ENCODE results near the gene KIRREL3.

The KIRREL3 gene

DNA sequence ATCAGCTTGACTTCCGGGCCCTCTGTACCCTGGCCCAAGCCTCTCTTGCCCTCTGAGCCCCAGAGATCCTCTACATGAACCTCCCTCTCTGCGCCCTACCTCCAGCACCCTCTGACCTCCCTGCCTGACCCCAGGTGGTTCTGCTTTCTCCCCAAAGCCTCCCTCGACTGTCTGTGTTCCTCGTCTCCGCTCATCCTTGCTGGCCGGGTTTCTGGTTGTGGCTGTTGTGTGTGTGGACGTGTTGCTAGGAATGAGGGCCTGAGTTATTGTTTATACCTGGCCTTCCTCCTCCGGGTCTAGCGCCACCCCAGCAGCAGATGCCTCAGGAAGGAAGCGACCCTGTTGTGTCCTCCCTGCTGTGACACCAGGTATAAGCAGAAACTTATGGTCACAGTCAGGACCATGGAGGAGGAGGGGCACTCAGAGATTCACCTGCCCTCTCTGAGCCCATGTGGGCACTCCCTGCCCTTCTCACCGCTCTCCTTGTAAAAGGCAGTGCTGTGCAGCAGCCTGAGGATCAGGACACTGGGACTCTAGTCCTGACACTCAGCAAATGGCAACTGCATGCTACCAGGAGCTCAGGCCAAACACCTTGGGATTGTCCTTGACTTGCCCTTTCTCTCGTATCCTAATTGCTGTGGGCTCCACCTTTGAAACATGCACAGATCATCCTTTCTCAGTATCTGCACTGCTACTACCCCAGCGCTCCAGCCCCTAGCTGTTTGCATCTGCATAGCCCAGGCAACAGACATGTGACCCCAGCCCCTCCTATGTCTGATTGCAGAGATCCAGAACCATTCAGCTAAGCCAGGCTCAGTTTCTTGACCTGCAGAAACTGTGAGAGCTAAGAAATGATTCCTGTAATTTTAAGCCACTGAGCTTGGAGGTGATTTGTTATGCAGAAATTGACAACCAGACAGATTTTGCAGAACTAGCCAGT, 505.0 kb downstream of the KIRREL3 start:
- no peak overlapping the region for H3K9ac ChIP-seq (ENCODE audit: low read depth in 1 of 2, low read length in 2 of 2)
- no peaks in the 10 kb centered on the region for H3K9me3 ChIP-seq (ENCODE audit: control insufficient read depth in 1 of 2, low read length in 2 of 2)
- H3K4me3 ChIP-seq (ENCODE audit: low read depth in 1 of 2, low read length in 2 of 2) = no peak overlapping the region
- H3K27me3 ChIP-seq (ENCODE audit: control insufficient read depth in 1 of 2, insufficient read depth in 2 of 2, low read length in 2 of 2) = peaks cover 6 to 11% of the 10 kb centered on the region in 2 donors
- no peaks in the 10 kb centered on the region for H3K36me3 ChIP-seq (ENCODE audit: control insufficient read depth in 1 of 2, insufficient read depth in 2 of 2, low read length in 2 of 2)
- no peaks in the 10 kb centered on the region for H3K4me1 ChIP-seq (ENCODE audit: control insufficient read depth in 1 of 2, insufficient read depth in 2 of 2, low read length in 2 of 2)
- H3K27ac ChIP-seq (ENCODE audit: low read depth, low read length) = no peak overlapping the region

GRCh38 chr11:126494831-126495230, 505.7 kb downstream of the KIRREL3 start:
- no peak overlapping the region for H3K27ac ChIP-seq (ENCODE audit: low read depth, low read length)
- no peaks in the 10 kb centered on the region for H3K9me3 ChIP-seq (ENCODE audit: control insufficient read depth in 1 of 2, low read length in 2 of 2)
- no peaks in the 10 kb centered on the region for H3K36me3 ChIP-seq (ENCODE audit: control insufficient read depth in 1 of 2, insufficient read depth in 2 of 2, low read length in 2 of 2)
- no peaks in the 10 kb centered on the region for H3K4me1 ChIP-seq (ENCODE audit: control insufficient read depth in 1 of 2, insufficient read depth in 2 of 2, low read length in 2 of 2)
- peaks cover 5 to 8% of the 10 kb centered on the region in 2 donors for H3K27me3 ChIP-seq (ENCODE audit: control insufficient read depth in 1 of 2, insufficient read depth in 2 of 2, low read length in 2 of 2)
- no peak overlapping the region for H3K9ac ChIP-seq (ENCODE audit: low read depth in 1 of 2, low read length in 2 of 2)
- H3K4me3 ChIP-seq (ENCODE audit: low read depth in 1 of 2, low read length in 2 of 2) = no peak overlapping the region

DNA sequence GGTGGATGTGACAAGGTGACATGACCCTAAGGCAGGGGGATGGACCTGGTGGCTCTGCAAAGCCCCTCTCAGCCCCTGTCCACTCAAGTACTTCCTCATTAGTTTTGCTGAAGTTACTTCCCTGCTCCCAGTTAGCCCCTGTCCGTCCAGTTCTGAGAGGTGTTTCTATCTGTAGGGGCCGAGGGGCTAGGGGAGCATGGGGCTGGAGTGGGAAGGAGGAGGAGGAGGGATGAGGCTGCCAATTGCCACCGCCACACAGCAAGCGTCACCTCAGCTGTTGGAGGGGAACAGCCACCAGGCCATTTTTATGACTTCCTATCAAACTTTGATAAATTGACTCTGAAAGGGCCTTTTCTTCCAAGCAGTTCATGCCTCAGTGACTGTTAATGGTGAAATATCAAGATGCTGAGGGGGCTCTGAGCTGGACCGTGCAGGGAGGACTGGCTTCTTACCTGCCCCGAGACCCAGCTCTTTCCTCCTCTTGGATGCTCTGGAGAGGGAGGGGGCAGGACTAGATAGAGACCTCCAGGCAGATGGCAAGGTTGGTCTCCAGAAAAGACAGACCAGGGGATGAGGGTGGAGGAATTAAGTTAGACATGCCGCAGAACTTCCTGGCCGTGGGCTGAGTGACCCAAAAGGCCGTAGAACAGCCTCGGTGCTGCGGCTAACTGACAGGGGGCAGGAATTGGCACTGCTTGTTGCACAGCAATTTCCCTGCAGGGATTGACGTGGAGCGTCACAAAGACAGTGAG, 508.1 kb downstream of the KIRREL3 start:
- Histone ChIP-seq H3K4me3 (ENCODE audit: low read depth in 1 of 2, low read length in 2 of 2) (no peak overlapping the region), H3K9me3 (ENCODE audit: control insufficient read depth in 1 of 2, low read length in 2 of 2) (no peaks in the 10 kb centered on the region), H3K4me1 (ENCODE audit: control insufficient read depth in 1 of 2, insufficient read depth in 2 of 2, low read length in 2 of 2) (no peaks in the 10 kb centered on the region), H3K27me3 (ENCODE audit: control insufficient read depth in 1 of 2, insufficient read depth in 2 of 2, low read length in 2 of 2) (no peaks in the 10 kb centered on the region), H3K36me3 (ENCODE audit: control insufficient read depth in 1 of 2, insufficient read depth in 2 of 2, low read length in 2 of 2) (no peaks in the 10 kb centered on the region), H3K27ac (ENCODE audit: low read depth, low read length) (no peak overlapping the region), H3K9ac (ENCODE audit: low read depth in 1 of 2, low read length in 2 of 2) (no peak overlapping the region)

DNA sequence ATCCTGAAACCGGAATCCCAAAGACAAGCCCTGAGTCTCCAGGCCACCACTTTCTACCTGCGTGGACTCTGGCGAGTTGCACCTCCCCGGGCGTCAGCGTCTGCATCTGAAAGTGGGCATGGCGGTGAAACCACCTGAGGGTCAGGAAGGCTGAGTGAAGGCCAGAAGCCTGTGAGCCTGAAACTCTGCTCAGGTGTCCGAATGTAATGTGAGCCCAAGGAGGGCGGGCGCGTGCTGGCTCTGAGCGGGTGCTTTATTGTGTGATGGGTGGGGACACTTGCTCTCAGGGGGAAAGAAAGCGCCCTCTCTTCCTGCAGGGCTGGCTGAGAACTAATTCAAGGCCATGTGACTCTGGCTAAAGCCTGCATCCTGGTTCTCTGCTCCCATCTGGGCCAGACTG, 509.5 kb downstream of the KIRREL3 start:
- H3K4me1 ChIP-seq (ENCODE audit: control insufficient read depth in 1 of 2, insufficient read depth in 2 of 2, low read length in 2 of 2) = no peaks in the 10 kb centered on the region
- H3K9me3 ChIP-seq (ENCODE audit: control insufficient read depth in 1 of 2, low read length in 2 of 2) = no peaks in the 10 kb centered on the region
- H3K27ac ChIP-seq (ENCODE audit: low read depth, low read length) = no peak overlapping the region
- no peaks in the 10 kb centered on the region for H3K36me3 ChIP-seq (ENCODE audit: control insufficient read depth in 1 of 2, insufficient read depth in 2 of 2, low read length in 2 of 2)
- no peak overlapping the region for H3K4me3 ChIP-seq (ENCODE audit: low read depth in 1 of 2, low read length in 2 of 2)
- H3K27me3 ChIP-seq (ENCODE audit: control insufficient read depth in 1 of 2, insufficient read depth in 2 of 2, low read length in 2 of 2) = no peaks in the 10 kb centered on the region
- H3K9ac ChIP-seq (ENCODE audit: low read depth in 1 of 2, low read length in 2 of 2) = no peak overlapping the region

GRCh38 chr11:126489836-126490660, 510.5 kb downstream of the KIRREL3 start:
- no peak overlapping the region for H3K27ac ChIP-seq (ENCODE audit: low read depth, low read length)
- no peaks in the 10 kb centered on the region for H3K27me3 ChIP-seq (ENCODE audit: control insufficient read depth in 1 of 2, insufficient read depth in 2 of 2, low read length in 2 of 2)
- H3K9ac ChIP-seq (ENCODE audit: low read depth in 1 of 2, low read length in 2 of 2) = no peak overlapping the region
- no peaks in the 10 kb centered on the region for H3K36me3 ChIP-seq (ENCODE audit: control insufficient read depth in 1 of 2, insufficient read depth in 2 of 2, low read length in 2 of 2)
- no peaks in the 10 kb centered on the region for H3K9me3 ChIP-seq (ENCODE audit: control insufficient read depth in 1 of 2, low read length in 2 of 2)
- H3K4me1 ChIP-seq (ENCODE audit: control insufficient read depth in 1 of 2, insufficient read depth in 2 of 2, low read length in 2 of 2) = no peaks in the 10 kb centered on the region
- no peak overlapping the region for H3K4me3 ChIP-seq (ENCODE audit: low read depth in 1 of 2, low read length in 2 of 2)

DNA sequence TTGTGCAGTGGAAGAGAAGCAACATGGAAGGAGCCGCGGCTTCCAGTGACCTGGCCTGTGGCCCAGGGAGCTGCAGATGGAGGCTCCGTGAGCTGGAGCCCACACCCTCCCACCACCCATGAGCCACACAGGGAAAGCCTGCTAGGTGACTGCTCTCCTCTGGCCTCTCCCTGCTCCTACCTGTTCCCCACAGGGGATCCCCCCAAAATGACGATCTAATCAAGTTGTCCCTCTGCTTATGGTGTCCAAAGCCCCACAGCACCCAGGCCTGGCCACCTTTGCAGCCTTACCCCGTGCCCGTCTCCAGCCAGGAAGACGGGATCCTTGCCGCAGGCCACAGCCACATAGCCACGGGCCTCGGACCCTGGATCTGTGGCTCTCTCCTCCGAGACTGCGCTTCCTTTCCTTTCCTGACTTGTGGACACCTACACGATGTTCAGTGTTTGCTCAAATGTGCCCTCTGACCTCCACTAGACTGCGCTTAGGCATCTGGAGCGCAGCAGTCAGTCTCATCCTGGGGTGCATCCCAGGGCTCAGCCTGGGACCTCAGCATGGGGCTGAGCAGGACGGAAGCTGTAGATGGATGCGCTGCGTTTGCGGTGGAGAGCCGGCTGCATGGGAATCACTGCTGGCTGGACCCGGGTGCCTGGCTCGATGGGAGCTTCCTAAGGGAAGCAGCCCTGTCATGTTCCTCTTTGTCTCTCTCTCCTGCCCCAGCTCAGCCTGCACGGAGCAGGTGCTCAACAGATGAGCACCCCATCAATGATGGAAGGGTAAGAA, 511.8 kb downstream of the KIRREL3 start:
- Histone ChIP-seq H3K4me3 (ENCODE audit: low read depth in 1 of 2, low read length in 2 of 2) (no peak overlapping the region), H3K36me3 (ENCODE audit: control insufficient read depth in 1 of 2, insufficient read depth in 2 of 2, low read length in 2 of 2) (no peaks in the 10 kb centered on the region), H3K4me1 (ENCODE audit: control insufficient read depth in 1 of 2, insufficient read depth in 2 of 2, low read length in 2 of 2) (no peaks in the 10 kb centered on the region), H3K27me3 (ENCODE audit: control insufficient read depth in 1 of 2, insufficient read depth in 2 of 2, low read length in 2 of 2) (no peaks in the 10 kb centered on the region), H3K9me3 (ENCODE audit: control insufficient read depth in 1 of 2, low read length in 2 of 2) (no peaks in the 10 kb centered on the region), H3K27ac (ENCODE audit: low read depth, low read length) (no peak overlapping the region), H3K9ac (ENCODE audit: low read depth in 1 of 2, low read length in 2 of 2) (no peak overlapping the region)

GRCh38 chr11:126487711-126488110, 512.9 kb downstream of the KIRREL3 start:
- no peak overlapping the region for H3K27ac ChIP-seq (ENCODE audit: low read depth, low read length)
- H3K4me1 ChIP-seq (ENCODE audit: control insufficient read depth in 1 of 2, insufficient read depth in 2 of 2, low read length in 2 of 2) = no peaks in the 10 kb centered on the region
- no peaks in the 10 kb centered on the region for H3K36me3 ChIP-seq (ENCODE audit: control insufficient read depth in 1 of 2, insufficient read depth in 2 of 2, low read length in 2 of 2)
- no peaks in the 10 kb centered on the region for H3K9me3 ChIP-seq (ENCODE audit: control insufficient read depth in 1 of 2, low read length in 2 of 2)
- no peaks in the 10 kb centered on the region for H3K27me3 ChIP-seq (ENCODE audit: control insufficient read depth in 1 of 2, insufficient read depth in 2 of 2, low read length in 2 of 2)
- no peak overlapping the region for H3K9ac ChIP-seq (ENCODE audit: low read depth in 1 of 2, low read length in 2 of 2)
- no peak overlapping the region for H3K4me3 ChIP-seq (ENCODE audit: low read depth in 1 of 2, low read length in 2 of 2)

DNA sequence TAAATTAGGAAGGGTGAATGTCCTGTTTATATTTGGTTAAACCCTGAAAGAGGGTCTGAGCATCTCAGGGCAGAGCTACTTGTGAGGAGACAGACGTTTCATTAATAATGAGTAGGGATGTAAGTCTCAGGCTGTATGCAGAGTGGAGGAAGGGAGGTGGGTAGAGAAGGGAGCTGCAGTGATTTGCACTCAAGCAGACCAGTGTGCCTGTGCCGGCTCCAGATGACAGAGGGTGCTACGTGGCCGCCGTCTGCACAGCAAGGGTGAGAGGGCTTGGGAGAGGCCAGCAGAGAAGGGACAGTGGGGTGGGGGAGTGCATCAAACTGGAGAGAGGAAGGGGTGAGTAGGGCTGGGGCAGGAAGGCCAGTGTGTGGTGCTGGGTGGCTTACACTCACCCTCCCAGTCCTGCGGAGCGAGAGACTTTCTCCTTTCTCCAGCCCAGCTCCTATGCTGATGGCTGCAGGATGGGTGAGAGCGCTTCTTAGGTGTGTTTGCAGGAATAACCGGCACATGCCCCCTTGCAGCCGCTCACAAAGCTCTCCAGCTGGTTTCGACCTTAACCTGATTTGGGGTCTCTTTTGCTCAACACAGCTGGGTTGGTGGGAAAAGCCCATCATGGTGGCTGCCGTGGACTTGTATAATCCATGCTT, 514.5 kb downstream of the KIRREL3 start:
- no peaks in the 10 kb centered on the region for H3K4me1 ChIP-seq (ENCODE audit: control insufficient read depth in 1 of 2, insufficient read depth in 2 of 2, low read length in 2 of 2)
- H3K4me3 ChIP-seq (ENCODE audit: low read depth in 1 of 2, low read length in 2 of 2) = no peak overlapping the region
- no peaks in the 10 kb centered on the region for H3K27me3 ChIP-seq (ENCODE audit: control insufficient read depth in 1 of 2, insufficient read depth in 2 of 2, low read length in 2 of 2)
- H3K9ac ChIP-seq (ENCODE audit: low read depth in 1 of 2, low read length in 2 of 2) = no peak overlapping the region
- no peak overlapping the region for H3K27ac ChIP-seq (ENCODE audit: low read depth, low read length)
- no peaks in the 10 kb centered on the region for H3K36me3 ChIP-seq (ENCODE audit: control insufficient read depth in 1 of 2, insufficient read depth in 2 of 2, low read length in 2 of 2)
- H3K9me3 ChIP-seq (ENCODE audit: control insufficient read depth in 1 of 2, low read length in 2 of 2) = no peaks in the 10 kb centered on the region
